Suprapubic skin (tissue), 4 donors: ENCODE results near the gene PHACTR1.

Experiments used
- POLR2A ChIP-seq, 2 donors: fragments of 450-650 bp; IDR thresholded peaks; one replicate each; pipeline ENCODE4 v1.6.1; 2017; ENCODE audit warnings: antibody characterized with exemption in 2 of 2, mild to moderate bottlenecking in 2 of 2, moderate library complexity in 2 of 2
- POLR2AphosphoS5 ChIP-seq, 3 donors: sonication (generic); formaldehyde crosslinking; IDR thresholded peaks; one replicate each; pipeline ENCODE4 v1.6.1; 2017; ENCODE audit warnings: antibody characterized with exemption in 3 of 3
- TF ChIP-seq, protein P1 (sequence below), 2 donors: fragments of 200-600 bp in 1 of 2; fragments of 450-650 bp in 1 of 2; sonication (generic) in 1 of 2; IDR thresholded peaks; one replicate each; pipeline ENCODE4 v1.5.1; 2016 to 2019; ENCODE audit warnings: antibody characterized with exemption in 2 of 2, mild to moderate bottlenecking in 1 of 2, moderate library complexity in 1 of 2

- TF ChIP-seq, protein P1, sequence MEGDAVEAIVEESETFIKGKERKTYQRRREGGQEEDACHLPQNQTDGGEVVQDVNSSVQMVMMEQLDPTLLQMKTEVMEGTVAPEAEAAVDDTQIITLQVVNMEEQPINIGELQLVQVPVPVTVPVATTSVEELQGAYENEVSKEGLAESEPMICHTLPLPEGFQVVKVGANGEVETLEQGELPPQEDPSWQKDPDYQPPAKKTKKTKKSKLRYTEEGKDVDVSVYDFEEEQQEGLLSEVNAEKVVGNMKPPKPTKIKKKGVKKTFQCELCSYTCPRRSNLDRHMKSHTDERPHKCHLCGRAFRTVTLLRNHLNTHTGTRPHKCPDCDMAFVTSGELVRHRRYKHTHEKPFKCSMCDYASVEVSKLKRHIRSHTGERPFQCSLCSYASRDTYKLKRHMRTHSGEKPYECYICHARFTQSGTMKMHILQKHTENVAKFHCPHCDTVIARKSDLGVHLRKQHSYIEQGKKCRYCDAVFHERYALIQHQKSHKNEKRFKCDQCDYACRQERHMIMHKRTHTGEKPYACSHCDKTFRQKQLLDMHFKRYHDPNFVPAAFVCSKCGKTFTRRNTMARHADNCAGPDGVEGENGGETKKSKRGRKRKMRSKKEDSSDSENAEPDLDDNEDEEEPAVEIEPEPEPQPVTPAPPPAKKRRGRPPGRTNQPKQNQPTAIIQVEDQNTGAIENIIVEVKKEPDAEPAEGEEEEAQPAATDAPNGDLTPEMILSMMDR (IDR thresholded peaks at IDR 0.05), result no peak
- TF ChIP-seq POLR2A (IDR thresholded peaks at IDR 0.05) (no peak), POLR2AphosphoS5 (IDR thresholded peaks at IDR 0.05) (no peak)
These were observed 552.4 kb downstream of the PHACTR1 start for GRCh38 chr6:13268913-13269518.
